ENCODE results near the gene ADGRL1. TPM values are rescaled to one million over a fixed set of nuclear protein-coding genes. Genes with fewer than 3 reads are reported as not detected.
"Not testable (repeated sequence)": the region's sequence is repeated elsewhere in the genome, so short reads cannot be mapped to it uniquely, and the experiment has no call there.

The ADGRL1 gene
- total RNA-seq, 1 donor from 2014 or later, result 12.0 TPM

GRCh38 chr19:14196105-14196504 lies 9.9 kb downstream of the ADGRL1 start:
- H3K9ac ChIP-seq (ENCODE audit: low read depth in 1 of 3, low read length in 3 of 3); H3K4me3 ChIP-seq (ENCODE audit: low read length in 3 of 3); H3K27ac ChIP-seq (ENCODE audit: low read depth, low read length); H3K27me3 ChIP-seq (ENCODE audit: control insufficient read depth in 3 of 3, insufficient read depth in 3 of 3, low read length in 3 of 3); H3K36me3 ChIP-seq (ENCODE audit: control insufficient read depth in 3 of 3, insufficient read depth in 3 of 3, low read length in 3 of 3); H3K9me3 ChIP-seq (ENCODE audit: control insufficient read depth in 3 of 3, low read length in 3 of 3); H3K4me1 ChIP-seq (ENCODE audit: control insufficient read depth in 3 of 3, insufficient read depth in 3 of 3, low read length in 3 of 3): not testable (repeated sequence)

- H3K4me1 ChIP-seq (ENCODE audit: control insufficient read depth in 3 of 3, insufficient read depth in 3 of 3, low read length in 3 of 3); H3K27ac ChIP-seq (ENCODE audit: low read depth, low read length); H3K27me3 ChIP-seq (ENCODE audit: control insufficient read depth in 3 of 3, insufficient read depth in 3 of 3, low read length in 3 of 3); H3K4me3 ChIP-seq (ENCODE audit: low read length in 3 of 3); H3K36me3 ChIP-seq (ENCODE audit: control insufficient read depth in 3 of 3, insufficient read depth in 3 of 3, low read length in 3 of 3); H3K9me3 ChIP-seq (ENCODE audit: control insufficient read depth in 3 of 3, low read length in 3 of 3); H3K9ac ChIP-seq (ENCODE audit: low read depth in 1 of 3, low read length in 3 of 3): not testable (repeated sequence)
Observed at GRCh38 chr19:14195216-14195615, 10.8 kb downstream of the ADGRL1 start.

DNA sequence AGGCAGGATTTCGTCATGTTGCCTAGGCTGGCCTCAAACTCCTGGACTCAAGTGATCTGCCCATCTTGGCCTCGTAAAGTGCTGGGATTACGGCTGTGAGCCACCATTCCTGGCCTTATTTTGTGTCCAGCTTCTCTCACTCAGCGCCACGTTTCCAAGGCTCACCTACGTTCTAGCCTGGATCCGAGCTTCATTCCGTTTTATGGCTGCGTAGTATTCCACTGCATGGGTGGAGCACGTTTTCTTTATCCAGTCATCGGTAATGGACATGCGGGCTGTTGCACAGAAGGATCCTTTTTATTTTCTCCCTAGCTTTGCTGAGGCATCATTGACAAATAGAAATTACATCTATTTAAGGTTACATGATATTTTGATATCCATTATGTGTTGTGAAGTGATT lies 16.6 kb downstream of the ADGRL1 start:
- Histone ChIP-seq H3K27ac (ENCODE audit: low read depth, low read length) (no peak overlapping the region), H3K9me3 (ENCODE audit: control insufficient read depth in 3 of 3, low read length in 3 of 3) (no peaks in the 10 kb centered on the region), H3K4me3 (ENCODE audit: low read length in 3 of 3) (no peak overlapping the region), H3K9ac (ENCODE audit: low read depth in 1 of 3, low read length in 3 of 3) (no peak overlapping the region), H3K4me1 (ENCODE audit: control insufficient read depth in 3 of 3, insufficient read depth in 3 of 3, low read length in 3 of 3) (no peaks in the 10 kb centered on the region), H3K27me3 (ENCODE audit: control insufficient read depth in 3 of 3, insufficient read depth in 3 of 3, low read length in 3 of 3) (no peaks in the 10 kb centered on the region), H3K36me3 (ENCODE audit: control insufficient read depth in 3 of 3, insufficient read depth in 3 of 3, low read length in 3 of 3) (no peaks in the 10 kb centered on the region)

- not testable (repeated sequence) for H3K4me1 ChIP-seq (ENCODE audit: control insufficient read depth in 3 of 3, insufficient read depth in 3 of 3, low read length in 3 of 3); H3K27me3 ChIP-seq (ENCODE audit: control insufficient read depth in 3 of 3, insufficient read depth in 3 of 3, low read length in 3 of 3); H3K9ac ChIP-seq (ENCODE audit: low read depth in 1 of 3, low read length in 3 of 3); H3K4me3 ChIP-seq (ENCODE audit: low read length in 3 of 3); H3K27ac ChIP-seq (ENCODE audit: low read depth, low read length); H3K9me3 ChIP-seq (ENCODE audit: control insufficient read depth in 3 of 3, low read length in 3 of 3); H3K36me3 ChIP-seq (ENCODE audit: control insufficient read depth in 3 of 3, insufficient read depth in 3 of 3, low read length in 3 of 3)
Observed at GRCh38 chr19:14188086-14188485, 17.9 kb downstream of the ADGRL1 start.

DNA sequence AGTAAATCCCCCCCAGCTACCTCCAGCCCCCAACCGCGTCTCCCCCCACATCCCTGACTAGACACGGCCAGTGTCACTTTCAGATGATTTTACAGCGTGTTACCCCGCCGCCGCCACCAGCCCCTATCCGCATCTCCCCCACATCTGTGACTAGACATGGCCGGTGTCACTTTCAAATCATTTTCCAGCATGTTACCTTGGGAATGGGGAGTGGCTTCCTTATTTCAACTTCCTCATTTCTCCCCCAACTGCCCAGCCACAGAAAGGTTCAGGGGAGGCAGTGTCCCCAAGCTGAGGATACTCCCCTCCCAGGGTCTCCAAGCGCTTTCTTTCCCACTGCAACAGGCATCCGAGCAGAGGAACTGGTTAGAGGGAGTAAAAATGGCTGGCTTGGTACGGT lies 18.4 kb downstream of the ADGRL1 start:
- Histone ChIP-seq H3K27ac (ENCODE audit: low read depth, low read length) (no peak overlapping the region), H3K9ac (ENCODE audit: low read depth in 1 of 3, low read length in 3 of 3) (no peak overlapping the region), H3K4me3 (ENCODE audit: low read length in 3 of 3) (no peak overlapping the region), H3K4me1 (ENCODE audit: control insufficient read depth in 3 of 3, insufficient read depth in 3 of 3, low read length in 3 of 3) (no peaks in the 10 kb centered on the region), H3K36me3 (ENCODE audit: control insufficient read depth in 3 of 3, insufficient read depth in 3 of 3, low read length in 3 of 3) (no peaks in the 10 kb centered on the region), H3K9me3 (ENCODE audit: control insufficient read depth in 3 of 3, low read length in 3 of 3) (no peaks in the 10 kb centered on the region), H3K27me3 (ENCODE audit: control insufficient read depth in 3 of 3, insufficient read depth in 3 of 3, low read length in 3 of 3) (no peaks in the 10 kb centered on the region)

DNA sequence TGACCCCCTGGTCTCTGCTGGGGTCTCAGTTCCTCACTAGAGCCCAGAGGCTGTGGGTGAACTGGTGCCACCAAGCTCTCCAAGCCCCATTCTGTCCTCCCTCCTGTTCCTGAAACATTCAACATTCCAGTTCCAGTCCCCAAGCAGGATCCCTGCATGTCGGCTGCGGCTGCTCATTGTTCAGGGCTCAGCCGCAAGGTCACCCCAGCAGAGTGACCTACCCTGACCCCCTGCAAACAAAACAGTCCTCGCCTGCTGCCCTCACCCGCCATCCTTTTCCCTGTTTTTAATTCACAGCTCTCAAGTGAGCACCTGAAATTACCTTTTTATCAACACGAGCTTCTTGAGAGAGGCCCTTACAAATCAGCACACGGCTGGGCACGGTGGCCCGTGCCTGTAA lies 19.3 kb downstream of the ADGRL1 start:
- H3K4me3 ChIP-seq (ENCODE audit: low read length in 3 of 3); H3K27ac ChIP-seq (ENCODE audit: low read depth, low read length); H3K27me3 ChIP-seq (ENCODE audit: control insufficient read depth in 3 of 3, insufficient read depth in 3 of 3, low read length in 3 of 3); H3K9ac ChIP-seq (ENCODE audit: low read depth in 1 of 3, low read length in 3 of 3); H3K9me3 ChIP-seq (ENCODE audit: control insufficient read depth in 3 of 3, low read length in 3 of 3); H3K36me3 ChIP-seq (ENCODE audit: control insufficient read depth in 3 of 3, insufficient read depth in 3 of 3, low read length in 3 of 3); H3K4me1 ChIP-seq (ENCODE audit: control insufficient read depth in 3 of 3, insufficient read depth in 3 of 3, low read length in 3 of 3): not testable (repeated sequence)

GRCh38 chr19:14185691-14186090 lies 20.3 kb downstream of the ADGRL1 start:
- not testable (repeated sequence) for H3K9me3 ChIP-seq (ENCODE audit: control insufficient read depth in 3 of 3, low read length in 3 of 3); H3K27ac ChIP-seq (ENCODE audit: low read depth, low read length); H3K36me3 ChIP-seq (ENCODE audit: control insufficient read depth in 3 of 3, insufficient read depth in 3 of 3, low read length in 3 of 3); H3K4me3 ChIP-seq (ENCODE audit: low read length in 3 of 3); H3K27me3 ChIP-seq (ENCODE audit: control insufficient read depth in 3 of 3, insufficient read depth in 3 of 3, low read length in 3 of 3); H3K9ac ChIP-seq (ENCODE audit: low read depth in 1 of 3, low read length in 3 of 3); H3K4me1 ChIP-seq (ENCODE audit: control insufficient read depth in 3 of 3, insufficient read depth in 3 of 3, low read length in 3 of 3)

DNA sequence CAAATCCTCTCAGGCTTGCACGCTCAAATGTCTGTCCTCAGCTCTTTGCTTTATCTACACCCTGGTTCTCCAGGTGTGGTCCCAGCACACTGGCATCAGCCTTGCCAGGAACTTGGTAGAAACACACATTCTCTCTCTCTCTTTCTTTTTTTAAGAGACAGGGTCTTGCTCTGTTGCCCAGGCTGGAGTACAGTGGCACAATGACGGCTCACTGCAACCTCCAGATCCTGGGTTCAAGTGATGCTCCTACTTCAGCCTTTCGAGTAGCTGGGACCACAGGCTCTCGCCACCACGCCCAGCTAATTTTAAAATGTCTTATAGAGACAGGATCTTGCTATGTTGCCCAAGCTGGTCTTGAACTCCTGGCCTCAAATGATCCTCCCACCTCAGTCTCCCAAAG lies 20.8 kb downstream of the ADGRL1 start:
- Histone ChIP-seq H3K4me1 (ENCODE audit: control insufficient read depth in 3 of 3, insufficient read depth in 3 of 3, low read length in 3 of 3) (no peaks in the 10 kb centered on the region), H3K9ac (ENCODE audit: low read depth in 1 of 3, low read length in 3 of 3) (no peak overlapping the region), H3K9me3 (ENCODE audit: control insufficient read depth in 3 of 3, low read length in 3 of 3) (no peaks in the 10 kb centered on the region), H3K27ac (ENCODE audit: low read depth, low read length) (no peak overlapping the region), H3K36me3 (ENCODE audit: control insufficient read depth in 3 of 3, insufficient read depth in 3 of 3, low read length in 3 of 3) (no peaks in the 10 kb centered on the region), H3K27me3 (ENCODE audit: control insufficient read depth in 3 of 3, insufficient read depth in 3 of 3, low read length in 3 of 3) (no peaks in the 10 kb centered on the region), H3K4me3 (ENCODE audit: low read length in 3 of 3) (no peak overlapping the region)

GRCh38 chr19:14183741-14184350 lies 22.1 kb downstream of the ADGRL1 start:
- no peaks in the 10 kb centered on the region for H3K9me3 ChIP-seq (ENCODE audit: control insufficient read depth in 3 of 3, low read length in 3 of 3)
- H3K4me3 ChIP-seq (ENCODE audit: low read length in 3 of 3), result no peak overlapping the region
- no peak overlapping the region for H3K9ac ChIP-seq (ENCODE audit: low read depth in 1 of 3, low read length in 3 of 3)
- H3K4me1 ChIP-seq (ENCODE audit: control insufficient read depth in 3 of 3, insufficient read depth in 3 of 3, low read length in 3 of 3), result no peaks in the 10 kb centered on the region
- H3K27me3 ChIP-seq (ENCODE audit: control insufficient read depth in 3 of 3, insufficient read depth in 3 of 3, low read length in 3 of 3), result no peaks in the 10 kb centered on the region
- no peak overlapping the region for H3K27ac ChIP-seq (ENCODE audit: low read depth, low read length)
- no peaks in the 10 kb centered on the region for H3K36me3 ChIP-seq (ENCODE audit: control insufficient read depth in 3 of 3, insufficient read depth in 3 of 3, low read length in 3 of 3)

GRCh38 chr19:14182476-14182875 lies 23.5 kb downstream of the ADGRL1 start:
- no peak overlapping the region for H3K4me3 ChIP-seq (ENCODE audit: low read length in 3 of 3)
- no peak overlapping the region for H3K27ac ChIP-seq (ENCODE audit: low read depth, low read length)
- no peak overlapping the region for H3K9ac ChIP-seq (ENCODE audit: low read depth in 1 of 3, low read length in 3 of 3)
- no peaks in the 10 kb centered on the region for H3K9me3 ChIP-seq (ENCODE audit: control insufficient read depth in 3 of 3, low read length in 3 of 3)
- no peaks in the 10 kb centered on the region for H3K4me1 ChIP-seq (ENCODE audit: control insufficient read depth in 3 of 3, insufficient read depth in 3 of 3, low read length in 3 of 3)
- H3K27me3 ChIP-seq (ENCODE audit: control insufficient read depth in 3 of 3, insufficient read depth in 3 of 3, low read length in 3 of 3), result no peaks in the 10 kb centered on the region
- no peaks in the 10 kb centered on the region for H3K36me3 ChIP-seq (ENCODE audit: control insufficient read depth in 3 of 3, insufficient read depth in 3 of 3, low read length in 3 of 3)

GRCh38 chr19:14181906-14182305 lies 24.1 kb downstream of the ADGRL1 start:
- H3K4me3 ChIP-seq (ENCODE audit: low read length in 3 of 3), result no peak overlapping the region
- H3K27me3 ChIP-seq (ENCODE audit: control insufficient read depth in 3 of 3, insufficient read depth in 3 of 3, low read length in 3 of 3), result no peaks in the 10 kb centered on the region
- H3K4me1 ChIP-seq (ENCODE audit: control insufficient read depth in 3 of 3, insufficient read depth in 3 of 3, low read length in 3 of 3), result no peaks in the 10 kb centered on the region
- no peak overlapping the region for H3K9ac ChIP-seq (ENCODE audit: low read depth in 1 of 3, low read length in 3 of 3)
- H3K9me3 ChIP-seq (ENCODE audit: control insufficient read depth in 3 of 3, low read length in 3 of 3), result no peaks in the 10 kb centered on the region
- no peaks in the 10 kb centered on the region for H3K36me3 ChIP-seq (ENCODE audit: control insufficient read depth in 3 of 3, insufficient read depth in 3 of 3, low read length in 3 of 3)
- H3K27ac ChIP-seq (ENCODE audit: low read depth, low read length), result no peak overlapping the region
